Measurements from ENCODE around the gene KIAA1958. TPM values are rescaled to one million over a fixed set of nuclear protein-coding genes. Genes with fewer than 3 reads are reported as not detected.

KIAA1958 gene
- polyA plus RNA-seq, 5 donors = 7.4 to 14.9 (median 12.9) TPM

Other genes starting within 250 kb of the KIAA1958 start
- 10 to 100 TPM; 29.7 to 50.3 (median 41.5) TPM for gene PTBP3, start 153.2 kb upstream of the KIAA1958 start, polyA plus RNA-seq (ENCODE audit: insufficient read depth in 1 of 5, insufficient read length in 5 of 5, low replicate concordance in 1 of 5)
- 10 to 100 TPM; 45.7 to 69.7 (median 61.9) TPM for gene HSDL2, start 106.7 kb upstream of the KIAA1958 start, polyA plus RNA-seq (ENCODE audit: insufficient read depth in 1 of 5, insufficient read length in 5 of 5, low replicate concordance in 1 of 5)
- 10 to 100 TPM; 32.5 to 43.5 (median 36.7) TPM for gene INIP, start 231.3 kb downstream of the KIAA1958 start, polyA plus RNA-seq (ENCODE audit: insufficient read depth in 1 of 5, insufficient read length in 5 of 5, low replicate concordance in 1 of 5)